Activated naive CD8-positive, alpha-beta T cell treated with anti-CD3 and anti-CD28 coated beads, Interleukin-2, amount 10 ng/mL, durations not matched to agents 7 days and 5 days (primary cell): ENCODE measurements around the gene DMWD. TPM values are rescaled to one million over a fixed set of nuclear protein-coding genes. Genes with fewer than 3 reads are reported as not detected.
A peak's percentile ranks its signal among the peaks of the same experiment; 100 is the strongest.

Experiments used
- ATAC-seq: fragments of 150-1000 bp; cut with Tn5 transposase; one replicate; pipeline ENCODE4 v1.10.0; 2021; ENCODE audit warnings: low read depth, moderate library complexity
- POLR2A ChIA-PET: fragments of 350-600 bp; sonication (Branson Sonifier 250); formaldehyde crosslinking; loops from one replicate; lab custom pipeline; 2021; ENCODE audit warnings: antibody characterized with exemption; lab: Charles Lee
- DNase-seq: peaks from one replicate; pipeline ENCODE4 v3.0.0; 2021
- H3K27ac Mint-ChIP-seq: one replicate; pipeline ENCODE4 v1.8.0; 2022; ENCODE audit warnings: mild to moderate bottlenecking, mixed read lengths
- H3K27me3 Mint-ChIP-seq: one replicate; pipeline ENCODE4 v1.8.0; 2022; ENCODE audit warnings: mild to moderate bottlenecking, moderate library complexity, mixed read lengths
- H3K36me3 Mint-ChIP-seq: one replicate; pipeline ENCODE4 v1.8.0; 2021; ENCODE audit warnings: mild to moderate bottlenecking, mixed read lengths
- H3K4me1 Mint-ChIP-seq: one replicate; pipeline ENCODE4 v1.8.0; 2021; ENCODE audit warnings: mixed read lengths
- H3K4me3 Mint-ChIP-seq: one replicate; pipeline ENCODE4 v1.8.0; 2022; ENCODE audit warnings: mild to moderate bottlenecking, moderate library complexity, mixed read lengths
- H3K9me3 Mint-ChIP-seq: one replicate; pipeline ENCODE4 v1.8.0; 2021; ENCODE audit warnings: mixed read lengths
- total RNA-seq, 2 experiments: library from RNA; stranded (reverse); gene quantifications; one replicate each; pipeline ENCODE4 v1.2.3, GENCODE V29; 2021

DMWD gene
- 10 to 100 TPM; 47.0 to 50.6 TPM for total RNA-seq

GRCh38 chr19:45792470-45793177 lies at the start of gene DMWD:
Gene DMWD, minus strand, starts transcription at chr19:45792845. Its CDS starts 89 bp downstream, at chr19:45792756.
- POLR2A ChIA-PET: interaction anchor here (0.6 to 2.6 kb wide), 4 partner anchors 10 to 1329 kb away, joined by 3 to 17 read pairs (median 6); partner anchors contain the start of genes DMPK and SIX5
- H3K4me1 Mint-ChIP-seq: peaks cover 28% of the 10 kb centered on the region
- no peaks in the 10 kb centered on the region for H3K9me3 Mint-ChIP-seq
- H3K4me3 Mint-ChIP-seq: peak within 1 kb of the TSS; percentile 88
- peaks cover 22% of the 10 kb centered on the region for H3K36me3 Mint-ChIP-seq
- DNase-seq (peak; percentile 100), ATAC-seq (peak; percentile 79)
- peak within 1 kb of the TSS; percentile 71 for H3K27ac Mint-ChIP-seq
- peaks cover 64% of the 10 kb centered on the region for H3K27me3 Mint-ChIP-seq

DNA sequence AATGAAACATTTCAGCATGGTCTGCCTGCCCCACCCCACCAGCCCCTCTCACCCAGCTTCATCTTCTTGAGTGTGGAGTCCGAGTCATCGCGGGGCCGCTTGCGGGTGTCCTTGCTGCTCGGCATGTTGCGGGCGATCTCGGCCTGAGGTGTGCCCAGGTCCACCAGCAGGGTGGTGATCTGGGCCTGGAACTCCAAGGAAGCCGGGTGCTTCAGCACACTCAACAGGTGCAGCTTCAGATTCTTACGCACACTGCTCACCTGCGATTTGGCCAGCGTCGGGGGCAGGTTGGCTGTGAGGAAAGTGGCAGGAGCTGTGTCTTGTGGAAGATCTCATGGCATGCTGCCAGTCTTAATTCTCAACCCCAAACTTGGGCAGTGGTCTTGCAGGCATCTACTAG lies 49.6 kb upstream of the DMWD start:
- no peaks in the 10 kb centered on the region for H3K27me3 Mint-ChIP-seq
- H3K9me3 Mint-ChIP-seq: peaks cover 1% of the 10 kb centered on the region
- no peak overlapping the region for H3K4me3 Mint-ChIP-seq
- H3K36me3 Mint-ChIP-seq: peaks cover 59% of the 10 kb centered on the region
- no peak overlapping the region for H3K27ac Mint-ChIP-seq
- DNase-seq (no peak), ATAC-seq (no peak)
- H3K4me1 Mint-ChIP-seq: peaks cover 4% of the 10 kb centered on the region
- POLR2A ChIA-PET: interaction anchor here (0.8 kb wide), 1 partner anchor 13 kb away, joined by 3 read pairs; no protein-coding TSS in a partner anchor

DNA sequence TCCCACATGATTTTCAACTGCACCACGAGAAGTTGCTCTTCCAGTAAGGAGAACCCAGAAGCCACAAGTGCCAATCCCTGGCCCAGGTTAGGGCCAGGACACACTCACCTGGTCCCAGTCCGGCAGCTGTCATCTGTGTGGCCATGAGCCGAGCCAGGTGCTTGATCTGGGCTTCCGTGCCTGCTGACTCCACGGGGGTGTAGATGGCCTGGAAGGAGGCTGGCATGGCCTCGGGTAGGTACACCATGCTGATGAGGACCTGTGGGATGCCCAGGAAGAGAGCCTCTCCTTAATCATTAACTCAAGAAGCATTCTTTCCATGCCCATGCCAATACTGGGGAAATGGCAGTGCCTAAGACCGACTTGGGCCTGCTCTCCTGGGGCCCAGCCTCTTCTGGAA lies 42.3 kb upstream of the DMWD start:
- ATAC-seq (no peak), DNase-seq (no peak)
- POLR2A ChIA-PET: no interaction called here
- no peak overlapping the region for H3K27ac Mint-ChIP-seq
- peaks cover 45% of the 10 kb centered on the region for H3K36me3 Mint-ChIP-seq
- no peaks in the 10 kb centered on the region for H3K27me3 Mint-ChIP-seq
- peaks cover 6% of the 10 kb centered on the region for H3K4me1 Mint-ChIP-seq
- peaks cover 1% of the 10 kb centered on the region for H3K9me3 Mint-ChIP-seq
- H3K4me3 Mint-ChIP-seq: no peak overlapping the region

- ATAC-seq: no peak
- POLR2A ChIA-PET: no interaction called here
- Mint-ChIP-seq H3K4me3 (no peak overlapping the region), H3K9me3 (no peaks in the 10 kb centered on the region), H3K27me3 (no peaks in the 10 kb centered on the region), H3K27ac (no peak overlapping the region), H3K36me3 (peaks cover 18% of the 10 kb centered on the region), H3K4me1 (peaks cover 17% of the 10 kb centered on the region)
- DNase-seq: no peak
These were observed 36.3 kb upstream of the DMWD start for GRCh38 chr19:45828945-45829344.

DNA sequence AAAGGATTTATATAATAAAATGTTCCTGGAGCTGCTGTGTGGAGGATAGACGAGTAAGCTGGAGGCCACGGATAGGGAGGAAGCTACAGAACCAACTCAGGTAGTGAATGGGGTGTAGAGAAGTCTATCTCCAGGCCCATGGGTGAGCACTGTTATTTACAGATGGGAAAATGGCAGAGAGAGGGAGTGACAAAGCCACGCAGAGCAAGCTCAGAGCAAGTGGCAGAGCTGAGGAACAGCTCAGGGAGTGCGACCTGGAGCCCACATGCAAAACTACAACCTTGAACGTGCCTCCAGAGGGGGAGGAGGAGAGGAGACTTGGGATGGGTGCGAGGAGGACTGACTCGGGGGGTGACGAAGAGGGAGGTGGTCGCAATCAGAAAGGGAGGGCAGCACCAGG lies 35.9 kb upstream of the DMWD start:
- POLR2A ChIA-PET: no interaction called here

DNA sequence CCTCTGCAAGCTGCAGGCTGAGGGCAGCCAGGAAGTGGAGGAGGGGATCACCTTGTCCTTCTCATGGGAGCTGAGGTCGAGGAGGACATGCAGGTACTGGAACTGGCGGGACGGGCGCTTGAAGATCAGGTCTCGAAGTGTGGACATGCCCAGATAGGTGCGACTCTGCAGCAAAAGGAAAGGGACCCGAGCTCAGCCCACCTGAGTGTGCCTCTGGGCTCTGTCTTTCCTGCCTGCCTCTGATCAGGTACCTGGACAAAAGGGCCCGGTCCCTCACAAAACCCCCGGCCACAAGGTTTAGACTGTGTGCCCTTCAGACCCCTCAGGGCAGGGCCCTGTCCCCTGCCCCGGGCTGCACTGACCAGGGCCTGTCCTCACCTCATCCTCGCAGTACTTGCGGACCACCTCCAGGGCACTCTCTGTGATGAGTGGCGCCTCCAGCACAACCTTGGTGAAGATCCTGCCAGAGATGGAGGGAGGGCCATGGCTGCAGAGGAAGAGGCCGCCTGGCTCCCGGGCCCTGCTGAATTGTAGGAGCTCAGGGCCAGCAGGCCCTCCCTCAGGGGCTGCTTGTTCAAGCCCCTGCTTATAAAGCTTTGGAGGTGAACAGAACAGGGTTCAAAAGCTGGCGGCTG lies 34.9 kb upstream of the DMWD start:
- ATAC-seq (no peak), DNase-seq (no peak)
- H3K4me3 Mint-ChIP-seq: no peak overlapping the region
- peak overlapping the region; percentile 45 for H3K27ac Mint-ChIP-seq
- peaks cover 18% of the 10 kb centered on the region for H3K36me3 Mint-ChIP-seq
- H3K9me3 Mint-ChIP-seq: no peaks in the 10 kb centered on the region
- no peaks in the 10 kb centered on the region for H3K27me3 Mint-ChIP-seq
- POLR2A ChIA-PET: no interaction called here
- H3K4me1 Mint-ChIP-seq: peaks cover 17% of the 10 kb centered on the region

More for the DNA sequence above, 35.9 kb upstream of the DMWD start:
- Mint-ChIP-seq H3K27me3 (no peaks in the 10 kb centered on the region), H3K27ac (peak overlapping the region; percentile 36), H3K9me3 (no peaks in the 10 kb centered on the region), H3K4me3 (no peak overlapping the region), H3K4me1 (peaks cover 17% of the 10 kb centered on the region), H3K36me3 (peaks cover 18% of the 10 kb centered on the region)
- no peak for DNase-seq
- no peak for ATAC-seq

DNA sequence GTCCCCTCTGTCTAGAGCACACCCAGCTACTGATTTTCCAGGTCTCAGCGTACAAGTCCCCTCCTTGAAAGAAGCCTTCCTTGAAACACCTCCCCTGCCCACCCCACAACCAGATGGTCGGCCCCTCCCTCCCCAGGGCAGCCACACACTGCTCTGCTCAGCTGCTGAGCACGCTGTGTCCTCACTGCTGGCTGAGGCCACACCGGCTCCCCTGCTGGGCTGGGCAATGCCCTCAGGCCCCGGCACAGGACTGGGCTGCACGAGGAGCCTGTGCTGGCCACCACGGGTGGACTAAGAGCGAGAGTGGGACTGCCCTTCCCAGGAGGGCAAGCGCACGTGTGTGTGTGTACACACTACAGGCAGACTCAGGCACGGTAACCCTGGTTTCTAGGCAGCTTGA lies 34.3 kb upstream of the DMWD start:
- ATAC-seq (no peak), DNase-seq (no peak)
- H3K36me3 Mint-ChIP-seq: peaks cover 15% of the 10 kb centered on the region
- POLR2A ChIA-PET: no interaction called here
- H3K9me3 Mint-ChIP-seq: no peaks in the 10 kb centered on the region
- H3K27me3 Mint-ChIP-seq: no peaks in the 10 kb centered on the region
- H3K4me1 Mint-ChIP-seq: peaks cover 17% of the 10 kb centered on the region
- peak overlapping the region; percentile 45 for H3K27ac Mint-ChIP-seq
- H3K4me3 Mint-ChIP-seq: no peak overlapping the region

DNA sequence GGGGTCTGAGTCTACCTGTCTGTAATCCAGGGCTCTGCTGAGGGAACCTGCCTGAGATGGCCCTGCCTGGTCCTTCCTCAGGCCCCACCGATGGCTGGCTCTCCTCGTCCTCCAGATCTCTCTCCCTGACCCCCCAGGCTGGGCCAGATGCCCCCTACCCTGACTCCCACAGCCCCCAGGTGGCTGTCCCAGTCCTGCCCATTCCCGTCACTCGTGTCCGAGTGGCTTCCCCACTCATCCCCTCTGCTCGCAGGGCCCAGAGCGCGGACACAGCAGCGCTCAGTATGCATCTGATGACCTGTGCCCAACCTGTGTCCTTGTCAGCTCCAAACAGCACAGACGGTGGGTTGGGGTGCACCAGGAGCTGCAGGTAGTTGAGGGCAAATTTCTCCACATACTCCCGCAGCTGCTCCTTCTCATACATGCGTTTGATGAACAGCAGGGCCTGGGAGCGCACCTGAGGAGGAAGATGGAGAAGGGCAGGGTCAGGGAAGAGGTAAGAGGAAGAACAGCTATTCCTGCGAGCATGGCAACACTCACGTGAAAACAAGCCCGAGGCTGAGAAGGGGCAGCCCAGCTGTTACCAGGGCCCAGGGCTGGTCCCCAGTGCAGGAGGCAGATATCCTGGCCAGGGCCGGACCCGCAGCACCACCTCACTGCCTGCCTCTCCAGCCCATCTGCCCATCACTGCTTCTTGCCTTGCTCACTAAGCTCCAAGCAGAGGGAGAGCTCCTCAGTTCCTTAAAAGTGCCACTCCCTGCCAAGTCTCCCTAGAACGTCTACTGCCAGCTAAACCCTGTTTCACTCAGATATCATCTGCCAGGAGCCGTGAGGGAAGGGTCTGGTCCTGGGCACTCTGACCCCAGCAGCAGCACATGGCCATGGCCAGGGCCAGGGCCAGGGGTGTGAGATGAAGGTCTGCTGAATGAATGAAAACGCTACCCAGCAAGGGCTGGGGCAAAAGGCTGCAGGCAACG lies 33.6 kb upstream of the DMWD start:
- Mint-ChIP-seq H3K4me3 (no peak overlapping the region), H3K9me3 (no peaks in the 10 kb centered on the region), H3K27me3 (no peaks in the 10 kb centered on the region), H3K27ac (no peak overlapping the region), H3K4me1 (peaks cover 15% of the 10 kb centered on the region), H3K36me3 (peaks cover 14% of the 10 kb centered on the region)
- POLR2A ChIA-PET: no interaction called here
- DNase-seq (no peak), ATAC-seq (no peak)

- no peak overlapping the region for H3K27ac Mint-ChIP-seq
- H3K9me3 Mint-ChIP-seq: no peaks in the 10 kb centered on the region
- no peak for DNase-seq
- no peaks in the 10 kb centered on the region for H3K27me3 Mint-ChIP-seq
- H3K4me3 Mint-ChIP-seq: no peak overlapping the region
- peaks cover 12% of the 10 kb centered on the region for H3K4me1 Mint-ChIP-seq
- ATAC-seq: no peak
- peaks cover 14% of the 10 kb centered on the region for H3K36me3 Mint-ChIP-seq
- POLR2A ChIA-PET: no interaction called here
These were observed 32.6 kb upstream of the DMWD start for GRCh38 chr19:45825263-45825605.

GRCh38 chr19:45824531-45825262 lies 32.1 kb upstream of the DMWD start:
- POLR2A ChIA-PET: no interaction called here
- ATAC-seq (no peak), DNase-seq (no peak)
- Mint-ChIP-seq H3K27me3 (no peaks in the 10 kb centered on the region), H3K27ac (no peak overlapping the region), H3K9me3 (no peaks in the 10 kb centered on the region), H3K4me3 (no peak overlapping the region), H3K36me3 (peaks cover 11% of the 10 kb centered on the region), H3K4me1 (peaks cover 10% of the 10 kb centered on the region)

DNA sequence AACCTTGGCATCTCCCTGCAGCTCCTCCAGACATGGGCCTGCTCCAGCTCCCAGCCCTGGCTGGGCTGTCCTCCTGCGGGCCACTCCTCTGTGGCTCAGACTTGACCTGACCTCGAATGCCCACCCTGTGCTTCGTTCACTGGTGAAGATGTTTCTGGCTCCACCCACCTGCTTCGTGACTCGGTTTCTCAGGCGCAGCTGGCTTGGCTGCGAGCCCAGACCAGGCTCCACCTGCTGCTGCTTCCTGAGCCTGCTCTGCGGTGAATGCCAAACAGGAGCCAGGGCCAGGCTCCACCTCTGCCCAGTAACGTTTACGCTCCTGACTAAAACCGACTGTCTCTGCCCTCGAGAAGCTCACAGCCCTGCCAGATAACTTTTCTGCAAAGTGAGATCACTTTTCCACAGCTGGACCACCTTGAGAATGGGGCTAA lies 31.4 kb upstream of the DMWD start:
- no peak overlapping the region for H3K4me3 Mint-ChIP-seq
- no peak overlapping the region for H3K27ac Mint-ChIP-seq
- ATAC-seq (no peak), DNase-seq (no peak)
- H3K9me3 Mint-ChIP-seq: no peaks in the 10 kb centered on the region
- peaks cover 8% of the 10 kb centered on the region for H3K36me3 Mint-ChIP-seq
- no peaks in the 10 kb centered on the region for H3K27me3 Mint-ChIP-seq
- peaks cover 7% of the 10 kb centered on the region for H3K4me1 Mint-ChIP-seq
- POLR2A ChIA-PET: no interaction called here

DNA sequence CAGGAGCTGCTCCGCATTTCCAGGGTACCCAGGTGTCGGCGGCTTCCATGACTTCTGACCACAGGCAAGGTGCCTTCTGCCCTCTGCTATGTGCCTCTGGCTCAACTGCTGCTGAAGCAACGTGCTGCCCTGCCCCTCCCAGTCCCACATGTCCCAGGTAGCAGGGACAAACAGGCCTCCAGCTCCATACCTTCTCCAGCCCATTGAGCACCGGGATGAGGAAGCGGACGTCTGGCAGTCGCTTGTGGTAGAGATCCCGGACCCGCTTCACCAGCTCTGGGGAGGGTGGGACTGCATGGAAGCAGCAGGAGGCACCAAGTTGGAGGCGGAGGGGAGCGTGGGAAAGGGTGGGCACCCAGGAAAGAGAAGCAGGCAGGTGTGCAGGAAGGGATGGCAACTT lies 30.5 kb upstream of the DMWD start:
- POLR2A ChIA-PET: no interaction called here
- ATAC-seq (no peak), DNase-seq (no peak)
- peaks cover 7% of the 10 kb centered on the region for H3K4me1 Mint-ChIP-seq
- no peaks in the 10 kb centered on the region for H3K9me3 Mint-ChIP-seq
- no peaks in the 10 kb centered on the region for H3K27me3 Mint-ChIP-seq
- peaks cover 8% of the 10 kb centered on the region for H3K36me3 Mint-ChIP-seq
- no peak overlapping the region for H3K27ac Mint-ChIP-seq
- H3K4me3 Mint-ChIP-seq: no peak overlapping the region

- H3K9me3 Mint-ChIP-seq: no peaks in the 10 kb centered on the region
- H3K36me3 Mint-ChIP-seq: peaks cover 8% of the 10 kb centered on the region
These were observed 30.1 kb upstream of the DMWD start for GRCh38 chr19:45822716-45823115.

More at GRCh38 chr19:45822716-45823115, 30.1 kb upstream of the DMWD start:
- Mint-ChIP-seq H3K27ac (no peak overlapping the region), H3K27me3 (no peaks in the 10 kb centered on the region), H3K4me1 (peaks cover 7% of the 10 kb centered on the region), H3K4me3 (no peak overlapping the region)
- ATAC-seq (no peak), DNase-seq (no peak)
- POLR2A ChIA-PET: no interaction called here
